Measurements from ENCODE around the gene VANGL1.

DNA sequence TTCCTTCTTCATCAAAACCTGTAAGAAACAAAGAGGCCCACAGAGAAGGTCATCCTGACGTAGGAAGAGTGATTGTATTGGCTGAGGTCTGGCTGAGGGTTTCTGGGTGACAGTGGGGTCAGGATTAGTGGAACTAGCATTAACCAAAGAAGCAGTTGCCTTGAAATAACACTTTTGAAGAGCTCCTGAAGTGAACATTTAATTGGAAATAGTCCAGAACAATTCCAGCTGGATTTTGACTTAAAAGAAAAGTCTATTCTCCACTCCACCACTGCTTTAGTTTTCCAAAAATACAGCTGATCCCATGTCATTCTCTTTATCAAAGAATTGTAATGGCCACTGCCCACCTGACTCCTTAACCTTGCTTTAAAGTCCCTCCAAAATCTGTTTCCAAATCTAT lies 99.0 kb downstream of the VANGL1 start:
- TF ChIP-seq POLR2AphosphoS5 (IDR thresholded peaks at IDR 0.05) (no peak), POLR2A (IDR thresholded peaks at IDR 0.05) (no peak), EP300 (IDR thresholded peaks at IDR 0.05) (no peak)
- TF ChIP-seq, protein P1, sequence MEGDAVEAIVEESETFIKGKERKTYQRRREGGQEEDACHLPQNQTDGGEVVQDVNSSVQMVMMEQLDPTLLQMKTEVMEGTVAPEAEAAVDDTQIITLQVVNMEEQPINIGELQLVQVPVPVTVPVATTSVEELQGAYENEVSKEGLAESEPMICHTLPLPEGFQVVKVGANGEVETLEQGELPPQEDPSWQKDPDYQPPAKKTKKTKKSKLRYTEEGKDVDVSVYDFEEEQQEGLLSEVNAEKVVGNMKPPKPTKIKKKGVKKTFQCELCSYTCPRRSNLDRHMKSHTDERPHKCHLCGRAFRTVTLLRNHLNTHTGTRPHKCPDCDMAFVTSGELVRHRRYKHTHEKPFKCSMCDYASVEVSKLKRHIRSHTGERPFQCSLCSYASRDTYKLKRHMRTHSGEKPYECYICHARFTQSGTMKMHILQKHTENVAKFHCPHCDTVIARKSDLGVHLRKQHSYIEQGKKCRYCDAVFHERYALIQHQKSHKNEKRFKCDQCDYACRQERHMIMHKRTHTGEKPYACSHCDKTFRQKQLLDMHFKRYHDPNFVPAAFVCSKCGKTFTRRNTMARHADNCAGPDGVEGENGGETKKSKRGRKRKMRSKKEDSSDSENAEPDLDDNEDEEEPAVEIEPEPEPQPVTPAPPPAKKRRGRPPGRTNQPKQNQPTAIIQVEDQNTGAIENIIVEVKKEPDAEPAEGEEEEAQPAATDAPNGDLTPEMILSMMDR (IDR thresholded peaks at IDR 0.05) = no peak

All from suprapubic skin (tissue), 4 donors.